Heart left ventricle (tissue), 16 donors: ENCODE measurements around the gene YWHAQ. TPM values are rescaled to one million over a fixed set of nuclear protein-coding genes. Genes with fewer than 3 reads are reported as not detected.

Experiments
- ATAC-seq, 4 donors: fragments of 200-7000 bp; cut with Tn5 transposase; one replicate each; pipeline ENCODE4 v1.9.1; 2020 to 2022; ENCODE audit warnings: moderate library complexity in 4 of 4, mild to moderate bottlenecking in 3 of 4, moderate number of reproducible peaks in 1 of 4
- DNase-seq, 5 donors: peaks; one replicate each; pipeline ENCODE4 v3.0.0-alpha.2; 2020
- H3K27ac ChIP-seq, 12 donors: fragments of 200-600 bp; sonication (generic) in 4 of 12; one replicate each; pipeline versions ENCODE4 v1.5.0 to v1.8.0; 2016 to 2022; ENCODE audit warnings: mild to moderate bottlenecking in 2 of 12
- H3K27me3 ChIP-seq, 9 donors: fragments of 200-600 bp; sonication (generic) in 2 of 9; one replicate each; pipeline versions ENCODE4 v1.5.1 to v1.8.0; 2016 to 2022; ENCODE audit warnings: mild to moderate bottlenecking in 3 of 9
- H3K36me3 ChIP-seq, 9 donors: fragments of 200-600 bp; sonication (generic) in 2 of 9; one replicate each; pipeline versions ENCODE4 v1.5.0 to v1.8.0; 2018 to 2022; ENCODE audit warnings: mild to moderate bottlenecking in 2 of 9
- H3K4me1 ChIP-seq, 12 donors: fragments of 200-600 bp; sonication (generic) in 4 of 12; one replicate each; pipeline versions ENCODE4 v1.5.0 to v1.8.0; 2016 to 2022; ENCODE audit warnings: mild to moderate bottlenecking in 3 of 12
- H3K4me3 ChIP-seq, 12 donors: fragments of 200-600 bp; sonication (generic) in 4 of 12; one replicate each; pipeline versions ENCODE4 v1.5.0 to v1.8.0; 2017 to 2022; ENCODE audit warnings: mild to moderate bottlenecking in 9 of 12, moderate library complexity in 4 of 12
- H3K9me3 ChIP-seq, 12 donors: fragments of 200-600 bp; sonication (generic) in 4 of 12; one replicate each; pipeline versions ENCODE4 v1.5.0 to v1.8.0; 2016 to 2022; ENCODE audit warnings: mild to moderate bottlenecking in 1 of 12
- CTCF ChIP-seq, 12 donors: fragments of 200-600 bp; sonication (generic) in 4 of 12; IDR thresholded peaks; one replicate each; pipeline versions ENCODE4 v1.5.0 to v1.8.0; 2018 to 2022; ENCODE audit warnings: antibody characterized with exemption in 12 of 12, mild to moderate bottlenecking in 5 of 12
- POLR2A ChIP-seq, 2 donors: fragments of 450-650 bp; IDR thresholded peaks; one replicate each; pipeline ENCODE4 v1.6.1; 2017; ENCODE audit warnings: antibody characterized with exemption in 2 of 2, mild to moderate bottlenecking in 2 of 2, moderate library complexity in 2 of 2
- WGBS, 4 donors: extraction: QIAGEN DNeasy Blood & Tissue Kit in 2 of 4; methylation state at CpG; one replicate each; pipeline versions ENCODE4 v1.1.5 to v1.1.7; 2013 to 2018; 5-methylcytosine and 5-hydroxymethylcytosine counted together
- intact Hi-C, 10 donors: fragments of 100-400 bp; cut with DNase I; formaldehyde crosslinking; loops; one replicate each; pipeline versions ENCODE4 v1.11.1 to v1.14.2; 2022
- polyA plus RNA-seq, 2 donors: library from polyadenylated mRNA; stranded (reverse); fragments of 200-250 nt; gene quantifications; one replicate each; pipeline ENCODE4 v1.2.3, GENCODE V29; 2013
- total RNA-seq, 9 donors: library from RNA; depleted of rRNA in 2 of 9; stranded (reverse); fragments of >200 nt in 2 of 9; fragmentation: NEBNext Ultra II Directional in 3 of 9; extraction: Animal tissue kit (Norgen Biotek cat#: 25700) in 3 of 9; gene quantifications; one replicate each; pipeline versions ENCODE4 v1.1.0 to v1.2.4, GENCODE V29; 2016 to 2023
- donor health status: ischemic (EF 13 %, LVEDD 7.1; RV severe dilation, severe dysfunction).
- donor health status: healthy with polysubstance abuse.
- donor health status: DM: no; HTN: yes; CAD: no.
- donor health status: DM: no; HTN: no; CAD: no.
- donor health status: ischemic (EF 25% LVEDD 6.9; RV normal size, moderate dysfunction).
- donor health status: ischemic (EF 25% LVEDD 5.7; RV mildly dilated, moderate dysfunction).
- donor health status: healthy.
- donor health status: DM: yes; HTN: yes; CAD: no.
- donor health status: ischemic (EF 35%, LVEDD 5.7; RV mildly dilated, moderate dysfunction).
- donor health status: nonischemic (EF 11% LVEDD 7.7; RV severe dilation, severe dysfunction).
- donor health status: DM: yes; HTN: yes; CAD: no.
- donor health status: PGD.
- donor health status: ischemic (EF 29% LVEDD 5.4; RV normal size, mild dysfunction).
- donor health status: nonischemic (EF 23%, LVEDD 6.1; RV moderate dilation, normal function).

The YWHAQ gene
- total and polyA plus RNA-seq, 11 donors: 91.0 to 310 (median 213) TPM

- 89 to 91% (median 90%) methylated on average over 15 of the region's 15 CpGs for WGBS, 4 donors
- H3K27ac ChIP-seq: no peak overlapping the region
- ATAC-seq: no peak
- peaks cover 0 to 9% (median 4%) of the 10 kb centered on the region in 12 donors for H3K4me1 ChIP-seq
- no peak overlapping the region for H3K4me3 ChIP-seq
- intact Hi-C loops: no loop called here
- DNase-seq: no peak
- no peak for TF ChIP-seq POLR2A (IDR thresholded peaks at IDR 0.05)
- TF ChIP-seq CTCF (IDR thresholded peaks at IDR 0.05): no peak
- H3K27me3 ChIP-seq: no peaks in the 10 kb centered on the region
- H3K36me3 ChIP-seq: no peaks in the 10 kb centered on the region
- H3K9me3 ChIP-seq: no peaks in the 10 kb centered on the region
Measured at GRCh38 chr2:9660154-9660553, 29.4 kb upstream of the YWHAQ start.

- no peaks in the 10 kb centered on the region for H3K36me3 ChIP-seq
- 87 to 91% (median 89%) methylated on average over 9 of the region's 9 CpGs for WGBS, 4 donors
- intact Hi-C loops: no loop called here
- no peak for TF ChIP-seq POLR2A (IDR thresholded peaks at IDR 0.05)
- TF ChIP-seq CTCF (IDR thresholded peaks at IDR 0.05): no peak
- H3K4me3 ChIP-seq: no peak overlapping the region
- no peak overlapping the region for H3K27ac ChIP-seq
- no peaks in the 10 kb centered on the region for H3K27me3 ChIP-seq
- H3K4me1 ChIP-seq: peaks cover 0 to 8% (median 3%) of the 10 kb centered on the region in 12 donors
- no peaks in the 10 kb centered on the region for H3K9me3 ChIP-seq
- DNase-seq: no peak
- no peak for ATAC-seq
Measured at GRCh38 chr2:9658972-9659371, 28.2 kb upstream of the YWHAQ start.

DNA sequence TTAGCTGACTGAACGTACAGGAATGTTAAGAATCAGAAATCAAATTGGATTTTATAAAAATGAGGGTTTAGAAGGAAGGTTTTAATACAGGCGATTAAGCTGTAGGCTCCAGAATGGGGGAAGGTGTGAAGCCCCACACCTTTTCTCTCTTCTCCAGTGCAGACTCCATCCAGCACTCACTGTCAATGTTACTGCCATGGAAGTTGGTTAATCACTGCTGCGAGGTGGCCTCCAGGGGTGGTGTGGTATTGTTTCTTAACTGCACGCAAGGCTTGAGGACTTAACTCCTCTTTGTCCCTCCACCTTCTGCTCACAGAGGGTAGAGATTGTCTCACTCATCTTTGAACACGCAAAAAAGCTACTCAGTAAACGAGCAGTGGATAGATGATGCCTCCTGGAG is 26.9 kb upstream of the YWHAQ start:
- Histone ChIP-seq H3K27ac (no peak overlapping the region), H3K36me3 (no peaks in the 10 kb centered on the region), H3K9me3 (no peaks in the 10 kb centered on the region), H3K4me3 (no peak overlapping the region), H3K4me1 (peaks cover 0 to 11% (median 2%) of the 10 kb centered on the region in 12 donors), H3K27me3 (no peaks in the 10 kb centered on the region)
- intact Hi-C loops: no loop called here
- WGBS, 4 donors: 81 to 90% (median 85%) methylated on average over 6 of the region's 6 CpGs
- no peak for TF ChIP-seq CTCF (IDR thresholded peaks at IDR 0.05)
- no peak for TF ChIP-seq POLR2A (IDR thresholded peaks at IDR 0.05)
- DNase-seq (no peak), ATAC-seq (no peak)

DNA sequence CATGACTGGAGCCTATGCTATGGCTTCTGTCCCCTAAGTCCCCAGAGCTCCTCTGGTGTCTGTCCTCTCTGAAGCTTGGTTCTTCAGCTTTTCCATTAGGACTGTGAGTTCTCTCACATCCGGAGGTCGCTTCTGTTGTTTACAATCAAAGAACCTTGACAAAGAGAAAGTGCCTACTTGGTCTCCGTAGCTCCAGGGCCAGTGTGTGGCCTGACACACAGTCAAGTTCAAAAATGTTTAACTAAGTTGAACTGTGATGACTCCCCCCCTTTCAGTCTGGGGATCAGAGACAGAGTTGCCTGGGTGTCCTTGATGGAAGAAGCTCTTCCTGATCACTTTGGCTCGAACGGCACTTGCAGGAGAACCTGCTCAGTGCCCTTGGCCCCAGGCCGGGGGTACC is 26.3 kb upstream of the YWHAQ start:
- intact Hi-C loops: no loop called here
- no peak for ATAC-seq
- no peaks in the 10 kb centered on the region for H3K9me3 ChIP-seq
- H3K27me3 ChIP-seq: no peaks in the 10 kb centered on the region
- H3K4me1 ChIP-seq: peaks cover 0 to 11% (median 2%) of the 10 kb centered on the region in 12 donors
- no peak overlapping the region for H3K4me3 ChIP-seq
- no peak overlapping the region for H3K27ac ChIP-seq
- H3K36me3 ChIP-seq: no peaks in the 10 kb centered on the region
- DNase-seq: no peak
- no peak for TF ChIP-seq CTCF (IDR thresholded peaks at IDR 0.05)
- WGBS, 4 donors: 82 to 91% (median 85%) methylated on average over 6 of the region's 6 CpGs
